ENCODE data around the gene SUSD3.
A peak's percentile ranks its signal among the peaks of the same experiment; 100 is the strongest.

The SUSD3 gene

DNA sequence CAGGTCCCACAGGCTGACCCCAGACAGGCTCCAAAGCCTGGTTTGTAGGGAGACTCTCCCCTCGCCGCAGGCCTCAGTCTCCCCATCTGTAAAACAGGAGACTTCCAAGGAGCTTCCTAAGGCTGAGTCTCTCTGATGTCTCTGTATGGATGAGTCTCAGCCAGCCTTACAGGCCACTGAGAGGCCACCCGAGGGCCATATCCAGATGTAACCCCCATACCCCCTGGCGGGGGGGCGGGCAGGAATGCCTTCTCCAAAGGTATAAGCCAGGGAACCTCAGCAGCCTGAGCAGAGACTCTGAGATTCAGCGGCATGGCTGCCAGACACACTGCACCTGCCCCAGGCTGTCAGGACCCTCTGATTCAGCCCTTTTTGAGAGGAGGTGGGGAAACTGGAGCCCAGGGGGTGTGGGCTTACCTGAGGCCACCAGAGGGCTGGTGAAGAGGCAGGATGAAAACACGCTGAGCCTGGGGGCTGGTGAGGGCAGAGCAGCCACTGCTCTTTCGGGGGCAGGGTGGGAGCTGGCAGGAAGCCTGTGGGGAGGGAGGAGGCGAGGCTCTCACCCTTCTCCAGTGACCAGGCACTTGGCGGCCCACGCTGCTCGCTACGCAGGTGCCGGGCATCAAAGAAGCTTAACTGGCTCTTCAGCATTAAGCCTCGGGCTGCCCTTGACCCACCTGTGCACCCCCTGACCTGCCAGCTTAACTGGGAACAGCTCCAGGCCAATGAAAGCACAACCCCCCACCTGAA is 5.5 kb upstream of the SUSD3 start:
- no peak for DNase-seq (ENCODE audit: low spot score)

GRCh38 chr9:93053781-93054331 is 4.6 kb upstream of the SUSD3 start:
- DNase-seq (ENCODE audit: low spot score): no peak

DNA sequence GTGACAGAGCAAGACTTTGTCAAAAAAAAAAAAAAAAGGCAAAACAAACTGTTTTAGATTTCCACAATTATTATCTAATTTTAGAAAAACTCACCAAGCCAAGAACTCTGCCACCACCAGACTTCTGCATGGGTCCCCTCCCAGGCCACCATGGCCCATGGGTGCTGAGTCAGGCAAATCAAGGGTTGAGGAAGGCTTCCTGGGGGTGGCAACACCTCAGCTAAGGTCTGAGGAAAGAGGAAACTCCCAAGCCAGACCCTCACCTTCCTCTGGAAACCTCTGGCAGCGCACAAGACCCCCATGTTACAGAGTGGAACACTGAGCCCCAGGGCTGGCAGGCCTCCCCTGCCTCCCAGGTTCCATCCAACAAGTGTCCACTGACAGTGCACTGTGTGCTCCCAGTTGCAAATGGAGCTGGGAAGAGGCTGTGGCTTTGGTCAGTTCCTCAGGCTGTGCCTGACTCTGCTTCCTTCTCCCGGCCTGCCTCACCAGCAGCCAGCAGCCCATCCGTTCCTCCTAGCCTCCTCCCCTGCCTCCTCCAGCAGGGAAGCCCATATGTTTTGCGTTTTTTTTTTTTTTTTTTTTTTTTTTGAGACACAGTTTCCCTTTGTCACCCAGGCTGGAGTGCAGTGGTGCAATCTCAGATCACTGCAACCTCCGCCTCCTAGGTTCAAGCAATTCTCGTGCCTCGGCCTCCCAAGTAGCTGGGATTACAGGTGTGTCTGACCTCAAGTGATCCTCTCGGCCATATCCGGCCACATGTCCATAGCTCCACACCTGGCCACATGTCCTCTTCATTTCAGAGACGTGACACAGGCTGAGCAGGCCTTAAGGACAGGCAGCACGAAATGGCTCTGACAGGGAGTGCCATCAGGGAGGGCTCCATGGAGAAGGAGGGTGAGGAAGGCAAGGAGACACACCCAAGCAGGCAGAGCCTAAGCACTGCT is 3.5 kb upstream of the SUSD3 start:
- DNase-seq (ENCODE audit: low spot score): no peak

- no peak for DNase-seq (ENCODE audit: low spot score)
Measured at GRCh38 chr9:93057042-93057702, 1.3 kb upstream of the SUSD3 start.

- no peak for DNase-seq (ENCODE audit: low spot score)
Measured at GRCh38 chr9:93057703-93058354, 672 bp upstream of the SUSD3 start.

GRCh38 chr9:93059011-93059714 is 662 bp downstream of the SUSD3 start:
- DNase-seq (ENCODE audit: low spot score): no peak

DNA sequence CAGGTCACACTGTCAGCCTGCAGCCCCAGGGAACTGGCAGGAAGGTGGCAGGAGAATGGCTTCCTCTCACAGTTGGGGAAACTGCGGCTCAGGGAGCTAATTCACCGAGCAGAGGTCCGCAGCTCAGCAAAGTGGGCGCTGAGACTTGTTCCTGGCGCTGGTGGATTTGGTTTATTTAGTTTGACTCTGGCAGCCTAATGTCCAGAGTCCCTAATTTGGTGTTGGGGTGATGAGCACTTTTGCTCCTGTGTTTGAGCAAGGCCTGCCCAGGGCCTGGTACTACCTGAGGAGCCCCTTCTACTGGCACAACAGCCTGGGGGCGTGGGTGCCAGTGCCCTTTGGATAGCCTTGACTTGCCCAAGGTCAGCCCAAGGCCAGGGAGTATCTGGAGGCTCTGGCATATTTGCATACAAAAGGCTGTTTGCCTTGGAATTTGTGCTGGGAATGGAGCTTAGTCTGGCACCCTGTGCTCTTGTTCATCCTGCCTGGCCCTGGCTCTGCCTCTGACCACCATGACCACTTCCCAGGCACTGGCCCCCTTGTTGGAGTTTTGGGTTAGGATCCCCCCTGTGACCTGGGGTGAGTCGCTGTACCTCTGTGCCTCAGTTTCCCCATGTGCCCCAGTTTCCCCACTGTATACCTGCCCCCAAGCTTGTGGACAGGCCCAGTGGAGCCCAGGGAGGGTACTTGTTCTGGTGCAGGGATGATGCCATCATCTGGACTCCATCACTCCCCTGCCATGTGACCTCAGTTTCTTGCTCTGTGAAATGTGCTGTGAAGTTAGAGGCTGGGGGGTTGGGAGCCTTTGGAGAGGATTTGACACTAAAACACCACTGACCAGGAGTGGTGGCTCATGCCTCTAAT is 1.4 kb downstream of the SUSD3 start:
- no peak for DNase-seq (ENCODE audit: low spot score)

DNA sequence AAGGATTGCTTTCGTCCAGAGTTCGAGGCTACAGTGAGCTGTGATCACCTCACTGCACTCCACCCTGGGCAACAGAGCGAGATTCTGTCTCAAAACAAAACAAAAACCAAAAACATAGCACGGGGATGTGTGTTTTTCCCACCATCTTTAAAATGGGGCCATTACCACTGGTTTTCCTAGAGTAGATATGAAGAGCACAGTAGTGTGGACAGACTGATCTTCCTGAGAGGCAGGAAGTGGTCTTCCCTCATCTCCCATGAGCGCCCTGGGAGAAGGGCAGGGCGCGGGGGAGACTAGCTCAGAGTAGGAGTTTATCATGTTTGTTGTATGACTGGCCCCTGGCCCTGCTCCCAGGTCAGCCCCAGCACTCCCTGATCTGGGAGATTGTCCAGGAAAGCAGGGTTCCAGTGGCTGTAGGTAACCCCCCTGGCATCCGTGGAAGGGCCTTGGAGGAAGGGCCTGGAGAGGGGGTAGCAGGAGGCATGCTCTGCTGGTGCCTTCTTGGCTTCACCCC is 2.3 kb downstream of the SUSD3 start:
- peak; percentile 14 for DNase-seq (ENCODE audit: low spot score)

GRCh38 chr9:93061260-93061751 is 2.8 kb downstream of the SUSD3 start:
- no peak for DNase-seq (ENCODE audit: low spot score)

GRCh38 chr9:93061791-93062763 is 3.6 kb downstream of the SUSD3 start:
- no peak for DNase-seq (ENCODE audit: low spot score)

DNA sequence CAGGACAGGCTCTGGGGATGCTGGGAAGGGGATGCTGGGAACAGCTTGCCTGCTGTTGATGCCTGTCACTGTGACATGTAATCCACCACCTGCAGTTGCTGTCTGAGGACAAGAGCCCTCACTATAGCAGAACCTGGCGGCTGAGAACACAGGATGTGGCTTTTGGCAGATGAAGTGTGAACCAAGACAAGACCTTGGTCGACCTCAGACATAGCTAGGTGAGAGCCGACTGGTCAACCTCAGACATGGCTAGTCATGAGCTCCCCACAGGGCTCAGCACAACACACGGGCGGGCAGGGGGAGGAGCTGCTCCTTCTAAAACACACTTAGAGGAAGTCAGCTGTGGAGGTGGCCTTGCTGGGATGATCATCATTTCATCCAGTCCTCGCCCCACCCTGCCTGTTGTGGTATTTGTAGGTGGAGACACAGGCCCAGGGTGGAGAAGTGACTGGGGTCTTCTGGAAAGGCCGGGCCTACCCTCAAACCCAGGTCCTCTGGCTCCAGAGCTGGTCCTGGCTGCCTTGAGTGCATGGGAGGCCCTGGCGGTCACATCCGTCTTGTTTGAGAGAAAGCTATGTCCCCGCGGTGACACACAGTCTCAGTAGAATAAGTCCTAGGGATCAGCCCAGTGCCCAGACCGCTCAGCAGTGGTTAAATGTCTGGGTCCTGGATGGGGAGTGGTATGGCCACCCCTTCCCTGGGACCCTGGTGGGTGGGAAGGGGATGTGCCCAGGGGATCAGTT is 6.1 kb downstream of the SUSD3 start:
- DNase-seq (ENCODE audit: low spot score): no peak

DNA sequence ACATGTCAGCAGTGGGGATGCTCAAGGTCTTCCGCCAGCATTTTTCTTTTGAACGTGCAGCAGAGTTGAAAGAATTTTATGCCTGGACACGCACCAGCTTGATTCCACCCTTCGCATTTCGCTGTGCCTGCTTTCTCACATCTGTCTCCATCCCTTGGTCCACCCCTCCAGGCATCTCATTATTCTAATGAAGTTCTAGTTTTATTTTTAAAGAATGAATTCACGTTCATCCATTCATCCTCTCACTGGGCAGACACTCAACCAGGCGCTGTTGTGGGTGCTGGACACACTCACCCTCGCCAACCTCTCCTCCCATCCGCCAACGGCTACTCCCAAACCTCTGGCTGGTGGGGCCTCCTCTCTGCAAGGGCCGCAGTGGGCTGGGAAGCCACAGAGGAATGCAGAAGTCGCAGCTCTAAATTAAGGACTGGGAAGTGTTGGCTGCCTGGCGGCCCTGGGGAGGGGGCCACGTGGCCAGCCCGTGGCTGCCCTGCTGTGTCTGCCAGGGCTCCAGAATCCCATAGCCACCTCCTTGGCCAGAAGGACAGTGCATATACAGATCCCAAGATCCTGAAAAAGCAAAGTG is 6.7 kb downstream of the SUSD3 start:
- no peak for DNase-seq (ENCODE audit: low spot score)

DNA sequence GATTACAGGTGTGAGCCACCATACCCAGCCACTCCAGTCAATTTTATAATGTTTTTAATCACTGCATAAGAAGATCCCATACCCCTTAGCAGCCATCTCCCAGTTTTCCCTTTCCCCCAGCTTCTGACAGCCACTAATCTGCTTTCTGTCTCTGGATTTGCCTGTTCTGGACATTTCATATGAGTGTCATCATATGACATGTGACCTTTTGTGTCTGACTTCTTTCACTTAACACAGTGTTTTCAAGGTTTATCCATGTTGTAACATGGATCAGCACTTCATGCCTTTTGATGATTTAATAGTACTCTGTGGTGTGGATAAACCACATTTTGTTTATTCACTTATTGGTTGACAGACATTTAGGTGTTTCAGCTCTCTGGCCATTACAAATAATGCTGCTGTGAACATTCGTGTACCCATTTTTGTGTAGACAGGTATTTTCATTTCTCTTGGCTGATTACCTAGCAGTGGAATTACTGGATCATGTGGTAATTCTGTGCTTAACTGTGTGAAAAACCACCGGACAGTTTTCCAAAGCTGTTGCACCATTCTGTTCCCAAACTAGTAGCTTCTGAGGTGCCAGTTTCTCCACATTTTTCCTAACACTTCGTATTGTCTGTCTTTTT is 8.6 kb downstream of the SUSD3 start:
- no peak for DNase-seq (ENCODE audit: low spot score)

GRCh38 chr9:93068956-93069355 is 10.5 kb downstream of the SUSD3 start:
- DNase-seq (ENCODE audit: low spot score): no peak

- DNase-seq (ENCODE audit: low spot score): no peak
Measured at GRCh38 chr9:93071464-93071863, 13.0 kb downstream of the SUSD3 start.

GRCh38 chr9:93072383-93072795 is 13.9 kb downstream of the SUSD3 start:
- no peak for DNase-seq (ENCODE audit: low spot score)
